ENCODE results near the gene CFAP47.

DNA sequence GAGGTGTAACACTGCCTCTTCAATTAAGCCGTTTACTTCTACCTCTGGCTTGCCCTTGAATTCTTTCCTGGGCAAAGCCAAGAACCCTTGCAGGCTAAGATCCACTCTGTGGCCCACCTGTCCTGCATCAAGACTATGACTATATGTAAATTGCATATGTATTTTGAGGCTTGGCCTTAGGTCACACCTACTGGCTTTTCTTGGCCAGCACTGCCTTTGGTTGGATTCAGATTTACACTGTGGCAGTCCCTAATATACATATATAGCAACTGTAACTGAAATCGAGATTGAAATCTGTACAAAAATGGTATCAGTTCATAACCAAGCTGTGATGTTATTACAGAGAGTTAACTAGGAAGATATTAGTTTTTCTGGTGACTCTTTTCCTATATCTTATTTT, 151.5 kb downstream of the CFAP47 start:
- TF ChIP-seq CREB1 (IDR thresholded peaks at IDR 0.05; ENCODE audit: low read depth) (no peak), YY1 (IDR thresholded peaks at IDR 0.05; ENCODE audit: low read depth) (no peak)
- TF ChIP-seq, protein P1, sequence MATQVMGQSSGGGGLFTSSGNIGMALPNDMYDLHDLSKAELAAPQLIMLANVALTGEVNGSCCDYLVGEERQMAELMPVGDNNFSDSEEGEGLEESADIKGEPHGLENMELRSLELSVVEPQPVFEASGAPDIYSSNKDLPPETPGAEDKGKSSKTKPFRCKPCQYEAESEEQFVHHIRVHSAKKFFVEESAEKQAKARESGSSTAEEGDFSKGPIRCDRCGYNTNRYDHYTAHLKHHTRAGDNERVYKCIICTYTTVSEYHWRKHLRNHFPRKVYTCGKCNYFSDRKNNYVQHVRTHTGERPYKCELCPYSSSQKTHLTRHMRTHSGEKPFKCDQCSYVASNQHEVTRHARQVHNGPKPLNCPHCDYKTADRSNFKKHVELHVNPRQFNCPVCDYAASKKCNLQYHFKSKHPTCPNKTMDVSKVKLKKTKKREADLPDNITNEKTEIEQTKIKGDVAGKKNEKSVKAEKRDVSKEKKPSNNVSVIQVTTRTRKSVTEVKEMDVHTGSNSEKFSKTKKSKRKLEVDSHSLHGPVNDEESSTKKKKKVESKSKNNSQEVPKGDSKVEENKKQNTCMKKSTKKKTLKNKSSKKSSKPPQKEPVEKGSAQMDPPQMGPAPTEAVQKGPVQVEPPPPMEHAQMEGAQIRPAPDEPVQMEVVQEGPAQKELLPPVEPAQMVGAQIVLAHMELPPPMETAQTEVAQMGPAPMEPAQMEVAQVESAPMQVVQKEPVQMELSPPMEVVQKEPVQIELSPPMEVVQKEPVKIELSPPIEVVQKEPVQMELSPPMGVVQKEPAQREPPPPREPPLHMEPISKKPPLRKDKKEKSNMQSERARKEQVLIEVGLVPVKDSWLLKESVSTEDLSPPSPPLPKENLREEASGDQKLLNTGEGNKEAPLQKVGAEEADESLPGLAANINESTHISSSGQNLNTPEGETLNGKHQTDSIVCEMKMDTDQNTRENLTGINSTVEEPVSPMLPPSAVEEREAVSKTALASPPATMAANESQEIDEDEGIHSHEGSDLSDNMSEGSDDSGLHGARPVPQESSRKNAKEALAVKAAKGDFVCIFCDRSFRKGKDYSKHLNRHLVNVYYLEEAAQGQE (IDR thresholded peaks at IDR 0.05; ENCODE audit: low read depth) = no peak
